ENCODE results near the gene NTM.
A peak's percentile ranks its signal among the peaks of the same experiment; 100 is the strongest.

The NTM gene

GRCh38 chr11:131867457-131868257 lies 497.2 kb downstream of the NTM start:
- WGBS (ENCODE audit: extremely low coverage, insufficient coverage, low lambda C conversion rate) = no CpG with 5 or more reads among the region's 10 CpGs
- Histone ChIP-seq H3K23ac (ENCODE audit: low read length) (no peak overlapping the region), H2BK5ac (ENCODE audit: low read length) (no peak overlapping the region), H3K27ac (ENCODE audit: low read depth, low read length) (no peak overlapping the region), H3K36me3 (ENCODE audit: control insufficient read depth, insufficient read depth, low read length) (no peaks in the 10 kb centered on the region), H3K27me3 (ENCODE audit: insufficient read depth, low read length, poor library complexity) (no peaks in the 10 kb centered on the region), H3K4me2 (ENCODE audit: low read length) (no peak overlapping the region), H3K4me3 (ENCODE audit: low read length) (no peak overlapping the region), H3K79me1 (ENCODE audit: low read length) (no peaks in the 10 kb centered on the region), H3K18ac (ENCODE audit: low read length) (no peak overlapping the region), H2BK120ac (ENCODE audit: low read depth, low read length) (no peak overlapping the region), H4K5ac (ENCODE audit: low read length) (no peak overlapping the region), H3K4me1 (ENCODE audit: control insufficient read depth, low read depth, low read length) (no peaks in the 10 kb centered on the region), H3K4ac (ENCODE audit: low read depth, low read length) (no peak overlapping the region), H4K8ac (ENCODE audit: low read depth, low read length) (no peak overlapping the region), H2AK5ac (ENCODE audit: low read length) (no peak overlapping the region), H2BK15ac (replicated peaks; ENCODE audit: low read depth) (no peak overlapping the region), H3K56ac (ENCODE audit: low read length) (no peak overlapping the region), H3K79me2 (ENCODE audit: control insufficient read depth, insufficient read depth, low read length) (no peaks in the 10 kb centered on the region), H3K9ac (ENCODE audit: low read length) (no peak overlapping the region)
- peak; percentile 90 for DNase-seq

- Histone ChIP-seq H3K18ac (ENCODE audit: low read length) (no peak overlapping the region), H2BK15ac (replicated peaks; ENCODE audit: low read depth) (no peak overlapping the region), H3K56ac (ENCODE audit: low read length) (no peak overlapping the region), H3K23ac (ENCODE audit: low read length) (no peak overlapping the region), H3K9ac (ENCODE audit: low read length) (no peak overlapping the region), H2BK120ac (ENCODE audit: low read depth, low read length) (no peak overlapping the region), H3K4ac (ENCODE audit: low read depth, low read length) (no peak overlapping the region), H4K5ac (ENCODE audit: low read length) (no peak overlapping the region), H3K27me3 (ENCODE audit: insufficient read depth, low read length, poor library complexity) (no peaks in the 10 kb centered on the region), H3K4me3 (ENCODE audit: low read length) (no peak overlapping the region), H3K79me1 (ENCODE audit: low read length) (no peaks in the 10 kb centered on the region), H3K79me2 (ENCODE audit: control insufficient read depth, insufficient read depth, low read length) (no peaks in the 10 kb centered on the region), H4K8ac (ENCODE audit: low read depth, low read length) (no peak overlapping the region), H3K4me1 (ENCODE audit: control insufficient read depth, low read depth, low read length) (no peaks in the 10 kb centered on the region), H2AK5ac (ENCODE audit: low read length) (no peak overlapping the region), H3K36me3 (ENCODE audit: control insufficient read depth, insufficient read depth, low read length) (no peaks in the 10 kb centered on the region), H3K4me2 (ENCODE audit: low read length) (no peak overlapping the region), H2BK5ac (ENCODE audit: low read length) (no peak overlapping the region), H3K27ac (ENCODE audit: low read depth, low read length) (no peak overlapping the region)
- no CpG with 5 or more reads among the region's 18 CpGs for WGBS (ENCODE audit: extremely low coverage, insufficient coverage, low lambda C conversion rate)
- peak; percentile 42 for DNase-seq
These were observed 498.5 kb downstream of the NTM start for GRCh38 chr11:131868629-131869507.

GRCh38 chr11:131870305-131870704 lies 499.9 kb downstream of the NTM start:
- no peaks in the 10 kb centered on the region for H3K27me3 ChIP-seq (ENCODE audit: insufficient read depth, low read length, poor library complexity)
- H3K79me2 ChIP-seq (ENCODE audit: control insufficient read depth, insufficient read depth, low read length) = no peaks in the 10 kb centered on the region
- WGBS (ENCODE audit: extremely low coverage, insufficient coverage, low lambda C conversion rate) = no CpG with 5 or more reads among the region's 2 CpGs
- no peak overlapping the region for H2AK5ac ChIP-seq (ENCODE audit: low read length)
- H3K23ac ChIP-seq (ENCODE audit: low read length) = no peak overlapping the region
- no peak overlapping the region for H3K4me2 ChIP-seq (ENCODE audit: low read length)
- no peak overlapping the region for H4K5ac ChIP-seq (ENCODE audit: low read length)
- H3K4ac ChIP-seq (ENCODE audit: low read depth, low read length) = no peak overlapping the region
- H2BK120ac ChIP-seq (ENCODE audit: low read depth, low read length) = no peak overlapping the region
- H3K9ac ChIP-seq (ENCODE audit: low read length) = no peak overlapping the region
- no peaks in the 10 kb centered on the region for H3K4me1 ChIP-seq (ENCODE audit: control insufficient read depth, low read depth, low read length)
- H2BK5ac ChIP-seq (ENCODE audit: low read length) = no peak overlapping the region
- DNase-seq = no peak
- H3K27ac ChIP-seq (ENCODE audit: low read depth, low read length) = no peak overlapping the region
- no peak overlapping the region for H4K8ac ChIP-seq (ENCODE audit: low read depth, low read length)
- no peak overlapping the region for H3K4me3 ChIP-seq (ENCODE audit: low read length)
- H3K18ac ChIP-seq (ENCODE audit: low read length) = no peak overlapping the region
- no peak overlapping the region for H3K56ac ChIP-seq (ENCODE audit: low read length)
- no peaks in the 10 kb centered on the region for H3K36me3 ChIP-seq (ENCODE audit: control insufficient read depth, insufficient read depth, low read length)
- H2BK15ac ChIP-seq (replicated peaks; ENCODE audit: low read depth) = no peak overlapping the region
- H3K79me1 ChIP-seq (ENCODE audit: low read length) = no peaks in the 10 kb centered on the region

- no peak for DNase-seq
- Histone ChIP-seq H3K27ac (ENCODE audit: low read depth, low read length) (no peak overlapping the region), H3K23ac (ENCODE audit: low read length) (no peak overlapping the region), H3K36me3 (ENCODE audit: control insufficient read depth, insufficient read depth, low read length) (no peaks in the 10 kb centered on the region), H3K4ac (ENCODE audit: low read depth, low read length) (no peak overlapping the region), H4K5ac (ENCODE audit: low read length) (no peak overlapping the region), H3K4me2 (ENCODE audit: low read length) (no peak overlapping the region), H3K4me1 (ENCODE audit: control insufficient read depth, low read depth, low read length) (no peaks in the 10 kb centered on the region), H2AK5ac (ENCODE audit: low read length) (no peak overlapping the region), H2BK5ac (ENCODE audit: low read length) (no peak overlapping the region), H3K9ac (ENCODE audit: low read length) (no peak overlapping the region), H3K79me1 (ENCODE audit: low read length) (no peaks in the 10 kb centered on the region), H2BK15ac (replicated peaks; ENCODE audit: low read depth) (no peak overlapping the region), H3K18ac (ENCODE audit: low read length) (no peak overlapping the region), H2BK120ac (ENCODE audit: low read depth, low read length) (no peak overlapping the region), H3K79me2 (ENCODE audit: control insufficient read depth, insufficient read depth, low read length) (no peaks in the 10 kb centered on the region), H4K8ac (ENCODE audit: low read depth, low read length) (no peak overlapping the region), H3K27me3 (ENCODE audit: insufficient read depth, low read length, poor library complexity) (no peaks in the 10 kb centered on the region), H3K56ac (ENCODE audit: low read length) (no peak overlapping the region), H3K4me3 (ENCODE audit: low read length) (no peak overlapping the region)
- WGBS (ENCODE audit: extremely low coverage, insufficient coverage, low lambda C conversion rate) = no CpG with 5 or more reads among the region's 2 CpGs
These were observed 500.6 kb downstream of the NTM start for GRCh38 chr11:131871006-131871405.

- H3K4me2 ChIP-seq (ENCODE audit: low read length) = no peak overlapping the region
- no peaks in the 10 kb centered on the region for H3K79me2 ChIP-seq (ENCODE audit: control insufficient read depth, insufficient read depth, low read length)
- no peaks in the 10 kb centered on the region for H3K27me3 ChIP-seq (ENCODE audit: insufficient read depth, low read length, poor library complexity)
- H4K5ac ChIP-seq (ENCODE audit: low read length) = no peak overlapping the region
- H2BK120ac ChIP-seq (ENCODE audit: low read depth, low read length) = no peak overlapping the region
- H3K4me1 ChIP-seq (ENCODE audit: control insufficient read depth, low read depth, low read length) = no peaks in the 10 kb centered on the region
- no peak overlapping the region for H3K9ac ChIP-seq (ENCODE audit: low read length)
- H3K56ac ChIP-seq (ENCODE audit: low read length) = no peak overlapping the region
- no peak overlapping the region for H4K8ac ChIP-seq (ENCODE audit: low read depth, low read length)
- no peak overlapping the region for H2BK5ac ChIP-seq (ENCODE audit: low read length)
- H3K4me3 ChIP-seq (ENCODE audit: low read length) = no peak overlapping the region
- no peak for DNase-seq
- no peak overlapping the region for H2BK15ac ChIP-seq (replicated peaks; ENCODE audit: low read depth)
- H3K18ac ChIP-seq (ENCODE audit: low read length) = no peak overlapping the region
- H3K27ac ChIP-seq (ENCODE audit: low read depth, low read length) = no peak overlapping the region
- no peaks in the 10 kb centered on the region for H3K79me1 ChIP-seq (ENCODE audit: low read length)
- no peak overlapping the region for H2AK5ac ChIP-seq (ENCODE audit: low read length)
- no peak overlapping the region for H3K4ac ChIP-seq (ENCODE audit: low read depth, low read length)
- no peaks in the 10 kb centered on the region for H3K36me3 ChIP-seq (ENCODE audit: control insufficient read depth, insufficient read depth, low read length)
- no peak overlapping the region for H3K23ac ChIP-seq (ENCODE audit: low read length)
These were observed 503.7 kb downstream of the NTM start for GRCh38 chr11:131874070-131874469.

Measured in mesendoderm (in vitro differentiated cells).